ENCODE results near the gene CADM4.
A peak's percentile ranks its signal among the peaks of the same experiment; 100 is the strongest.

CADM4 gene

DNA sequence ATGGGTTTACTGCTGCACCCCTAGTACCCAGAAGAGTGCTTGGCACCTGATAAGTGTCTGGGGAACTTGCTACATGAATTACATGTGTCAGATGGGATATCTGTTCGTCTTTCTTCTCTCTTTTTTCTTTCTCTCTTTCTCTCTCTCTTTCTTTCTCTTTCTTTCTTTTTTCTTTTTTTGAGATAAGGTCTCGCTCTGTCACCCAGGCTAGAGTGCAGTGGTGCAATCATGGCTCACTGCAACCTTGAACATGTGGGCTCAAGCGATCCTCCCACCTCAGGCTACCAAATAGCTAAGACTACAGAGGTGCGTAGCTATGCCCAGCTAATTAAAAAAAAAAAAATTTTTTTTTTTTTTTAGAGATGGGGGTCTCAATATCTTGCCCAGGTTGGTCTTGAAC, 6.1 kb downstream of the CADM4 start:
- DNase-seq: no peak

DNA sequence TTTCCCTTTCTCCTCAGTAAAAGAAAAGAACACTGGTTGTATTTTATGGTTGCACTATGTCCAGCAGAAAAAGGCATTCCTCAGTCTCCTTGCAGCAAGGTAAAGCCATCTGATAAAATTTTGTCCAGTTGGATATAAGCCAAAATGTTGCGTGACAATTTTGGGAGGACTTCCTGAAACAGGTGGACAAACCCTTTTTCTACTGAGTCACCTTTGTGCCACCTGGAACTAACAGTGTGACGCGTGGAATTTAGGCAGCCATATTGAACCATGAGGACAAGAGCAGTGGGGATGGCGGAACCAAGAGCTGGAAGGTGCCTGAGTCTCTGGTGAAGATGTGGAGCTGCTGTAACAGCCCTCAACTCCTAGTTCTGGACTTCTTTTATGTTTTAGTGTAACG, 8.2 kb downstream of the CADM4 start:
- no peak for DNase-seq

DNA sequence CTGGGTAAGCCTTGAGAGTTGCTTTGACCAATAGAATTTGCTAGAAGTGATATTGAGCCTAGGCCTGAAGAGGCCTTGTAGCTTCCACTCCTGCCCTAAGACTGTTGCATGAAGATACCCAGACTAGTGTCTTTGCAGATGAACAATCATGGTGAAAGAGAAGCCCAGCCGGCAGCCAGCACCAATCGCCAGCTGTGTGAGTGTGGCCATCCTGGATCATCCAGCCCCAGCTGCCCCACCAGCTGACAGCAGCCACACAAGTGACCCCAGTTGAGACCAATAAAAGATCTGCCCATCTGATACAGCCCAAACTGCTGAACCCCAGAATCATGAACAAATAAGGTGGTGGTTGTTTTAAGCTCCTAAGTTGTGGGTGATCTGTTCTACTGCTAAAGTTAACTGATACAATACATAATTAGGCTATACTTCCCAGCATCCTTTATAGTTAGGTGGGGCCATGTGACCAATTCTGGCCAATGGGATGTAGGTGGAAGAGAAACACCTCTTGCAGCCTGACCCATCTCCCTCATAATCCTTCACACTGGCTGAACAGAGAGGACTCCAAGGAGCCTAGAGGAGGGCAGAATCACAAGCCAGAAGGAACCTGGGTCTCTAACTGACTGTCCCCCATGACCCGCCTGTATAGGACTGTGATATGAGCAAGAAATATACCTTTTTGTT, 10.9 kb downstream of the CADM4 start:
- DNase-seq: no peak

DNA sequence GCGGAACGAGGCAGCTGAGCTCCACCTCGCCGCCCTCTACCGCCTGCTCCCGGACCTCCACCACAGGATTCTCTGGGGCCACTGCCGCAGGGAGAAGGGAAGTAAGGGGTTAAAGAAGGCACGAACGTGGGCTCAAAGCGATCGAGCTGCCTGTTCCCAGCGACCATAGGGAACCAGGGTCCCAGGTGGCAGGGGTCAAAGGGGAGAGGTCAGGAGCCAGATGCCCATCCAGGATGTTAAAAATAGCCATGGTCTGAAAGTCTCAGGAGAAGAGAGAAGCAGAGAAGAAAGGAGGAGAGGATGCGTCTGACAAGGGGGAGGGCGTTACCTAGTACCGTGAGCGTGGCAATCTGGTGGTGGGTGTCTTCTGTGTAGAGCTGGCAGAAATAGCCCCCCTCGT, 12.8 kb downstream of the CADM4 start:
- DNase-seq: no peak

DNA sequence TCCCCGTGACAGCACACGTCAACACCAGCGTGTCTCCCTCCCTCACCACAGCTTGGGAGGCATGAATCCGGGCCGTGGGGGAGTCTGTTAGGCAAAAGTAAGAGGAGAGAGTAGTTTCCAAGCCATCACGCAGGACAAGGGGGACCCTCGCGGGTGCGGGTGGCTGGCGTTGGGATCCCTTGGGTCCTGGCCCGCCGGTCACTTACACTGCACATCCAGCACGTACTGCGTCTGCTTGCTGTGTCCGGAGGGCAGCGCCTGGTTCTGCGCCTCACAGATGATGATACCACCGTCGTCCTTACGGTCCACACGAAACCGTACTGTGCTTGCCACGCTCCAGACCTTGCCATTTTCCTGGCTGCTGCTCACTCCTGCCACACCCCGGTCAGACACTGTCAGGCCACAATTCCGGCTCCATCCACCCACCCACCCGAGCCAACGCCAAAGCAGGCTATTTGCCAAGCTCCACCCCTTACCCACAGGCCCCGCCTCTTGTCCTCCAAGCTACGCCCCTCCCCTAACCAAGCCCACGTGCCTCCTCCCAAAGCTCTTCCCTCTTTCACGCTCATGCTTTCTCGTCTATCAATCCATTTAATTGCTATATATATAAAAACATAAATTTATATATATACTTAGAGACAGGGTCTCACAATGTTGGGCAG, 13.6 kb downstream of the CADM4 start:
- peak; percentile 24 for DNase-seq

DNA sequence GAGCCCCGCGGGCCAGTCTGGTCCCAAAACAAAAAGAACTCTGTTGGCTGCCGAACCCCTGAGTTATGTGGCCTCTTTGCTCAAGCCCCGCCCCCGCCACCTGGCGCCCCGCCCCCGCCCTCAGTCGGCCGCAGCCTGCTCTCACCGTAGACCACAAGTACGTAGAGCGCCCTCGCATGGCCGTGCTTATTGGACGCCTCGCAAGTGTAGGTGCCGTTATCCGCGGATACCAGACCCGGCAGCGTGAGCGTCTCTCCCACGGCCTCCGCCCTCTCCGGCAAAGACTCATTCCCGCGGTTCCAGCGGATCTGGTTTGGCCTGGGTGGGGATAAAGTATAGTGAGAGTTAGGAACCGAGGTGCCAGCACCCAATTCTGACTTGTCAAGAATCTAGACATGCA, 14.7 kb downstream of the CADM4 start:
- DNase-seq: peak; percentile 90

DNA sequence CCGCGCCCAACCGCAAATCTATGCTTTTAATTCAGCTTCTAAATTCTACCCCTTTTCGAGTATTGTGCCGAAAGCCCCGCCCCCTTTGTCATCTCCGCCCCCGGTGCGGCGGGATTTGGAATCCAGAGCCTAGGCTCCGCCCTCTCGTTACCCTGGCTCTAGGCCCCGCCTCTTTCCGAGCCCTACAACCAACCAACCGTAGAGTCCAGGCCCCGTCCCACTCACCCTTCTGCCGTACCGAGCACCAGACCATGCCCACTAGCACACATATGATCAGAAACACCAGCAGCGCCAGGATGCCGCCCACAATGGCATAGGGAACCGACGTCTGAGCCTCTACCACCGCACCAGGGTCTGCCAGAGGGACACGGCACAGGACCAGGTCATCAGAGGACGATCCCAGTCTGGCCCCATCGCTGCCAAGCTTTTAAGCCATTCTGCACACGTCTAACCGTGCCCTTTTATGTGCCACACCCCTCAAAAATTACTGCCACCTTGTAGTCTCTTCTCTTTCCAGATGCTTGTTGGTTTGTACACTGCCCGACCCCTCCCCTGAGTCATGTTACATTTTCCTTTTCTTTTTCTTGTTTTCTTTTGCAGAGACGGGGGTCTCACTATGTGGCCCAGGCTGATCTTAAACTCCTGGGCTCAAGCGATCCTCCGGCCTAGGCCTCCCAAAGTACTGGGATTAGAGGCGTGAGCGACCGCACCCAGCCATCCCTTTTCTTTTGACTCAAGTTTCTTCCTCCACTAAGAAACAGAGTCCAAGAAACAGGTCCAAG, 15.6 kb downstream of the CADM4 start:
- peak; percentile 17 for DNase-seq

DNA sequence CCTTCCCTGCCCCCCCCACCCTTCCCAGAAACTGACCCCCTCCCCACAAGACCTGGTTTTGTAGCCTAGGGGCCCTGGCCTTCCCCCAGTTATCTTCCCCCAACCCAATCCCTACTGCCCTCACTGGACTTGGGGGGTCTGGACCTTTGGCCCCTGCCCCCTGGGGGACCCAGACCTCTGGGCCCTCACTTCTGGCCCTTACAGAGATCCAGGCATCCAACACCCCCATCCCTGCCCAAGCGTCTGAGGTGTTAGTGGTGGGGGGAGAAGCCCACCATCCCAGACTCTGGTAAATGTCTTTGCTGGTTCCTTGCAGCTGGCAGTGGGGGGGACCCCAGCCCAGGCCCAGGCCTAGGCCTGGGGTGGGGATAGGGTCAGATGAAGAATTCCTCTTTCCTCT, 16.7 kb downstream of the CADM4 start:
- DNase-seq: no peak

DNA sequence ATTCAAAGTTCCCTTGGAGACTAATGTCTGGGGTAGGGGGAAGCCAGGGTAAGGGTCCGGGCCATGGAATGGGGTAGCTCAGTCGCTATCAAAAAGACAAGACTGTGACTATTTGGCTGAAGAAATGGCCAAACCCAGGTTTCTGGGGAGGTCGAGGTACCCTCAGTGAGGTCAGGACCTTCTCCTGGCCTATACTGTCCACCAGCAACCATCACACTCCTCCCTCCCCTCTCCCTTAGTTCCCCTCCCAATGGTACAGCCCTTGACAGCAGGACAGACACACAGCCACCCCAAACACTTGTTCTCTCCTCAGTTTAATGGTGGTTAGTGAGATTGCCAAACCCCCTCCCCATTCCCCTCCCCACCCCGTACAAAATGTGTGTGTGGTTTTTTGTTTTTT, 17.6 kb downstream of the CADM4 start:
- no peak for DNase-seq

DNA sequence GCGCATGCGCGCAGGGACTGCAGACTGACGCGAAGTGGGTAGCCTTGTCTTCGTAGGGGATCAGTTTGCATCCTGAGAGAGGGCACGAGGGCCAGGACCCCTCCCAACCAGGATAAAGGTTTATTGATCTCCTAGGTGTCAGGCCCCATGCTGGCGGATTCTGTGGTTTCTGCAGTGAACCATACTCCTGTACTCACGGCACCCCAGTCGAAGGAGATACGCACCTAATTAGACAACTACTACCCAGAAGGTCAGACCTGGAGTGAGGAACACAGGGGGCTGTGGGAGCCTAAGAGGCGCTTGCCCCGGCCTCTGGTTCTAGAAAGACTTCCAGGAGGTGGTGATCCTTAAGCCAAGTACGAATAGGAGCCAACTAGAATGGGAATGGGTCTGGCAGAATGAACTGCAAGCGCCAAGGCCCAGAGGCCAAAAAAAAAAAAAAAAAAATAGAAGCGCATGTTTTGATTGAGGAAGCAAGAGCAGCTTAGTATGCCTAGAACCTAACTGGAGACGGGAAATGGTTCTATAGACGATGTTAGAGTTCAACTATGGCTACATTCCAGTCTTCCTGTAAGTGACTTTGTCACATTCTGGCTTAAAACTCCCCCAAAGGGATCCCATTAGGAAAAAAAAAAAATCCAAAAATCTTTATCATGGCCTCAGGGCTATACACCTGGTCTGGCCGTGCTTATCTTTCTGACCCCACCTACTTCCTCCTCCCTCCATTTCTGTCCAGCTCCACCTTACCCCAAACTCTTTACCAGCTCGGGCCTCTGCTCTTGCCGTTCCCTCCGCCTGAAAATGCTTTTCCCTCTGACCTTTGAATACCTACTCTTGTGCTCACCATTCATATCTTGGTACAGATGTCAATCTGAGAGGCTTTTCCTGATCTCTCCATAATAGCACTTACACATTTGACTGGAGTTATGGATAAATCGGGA, 19.3 kb downstream of the CADM4 start:
- DNase-seq: no peak

DNA sequence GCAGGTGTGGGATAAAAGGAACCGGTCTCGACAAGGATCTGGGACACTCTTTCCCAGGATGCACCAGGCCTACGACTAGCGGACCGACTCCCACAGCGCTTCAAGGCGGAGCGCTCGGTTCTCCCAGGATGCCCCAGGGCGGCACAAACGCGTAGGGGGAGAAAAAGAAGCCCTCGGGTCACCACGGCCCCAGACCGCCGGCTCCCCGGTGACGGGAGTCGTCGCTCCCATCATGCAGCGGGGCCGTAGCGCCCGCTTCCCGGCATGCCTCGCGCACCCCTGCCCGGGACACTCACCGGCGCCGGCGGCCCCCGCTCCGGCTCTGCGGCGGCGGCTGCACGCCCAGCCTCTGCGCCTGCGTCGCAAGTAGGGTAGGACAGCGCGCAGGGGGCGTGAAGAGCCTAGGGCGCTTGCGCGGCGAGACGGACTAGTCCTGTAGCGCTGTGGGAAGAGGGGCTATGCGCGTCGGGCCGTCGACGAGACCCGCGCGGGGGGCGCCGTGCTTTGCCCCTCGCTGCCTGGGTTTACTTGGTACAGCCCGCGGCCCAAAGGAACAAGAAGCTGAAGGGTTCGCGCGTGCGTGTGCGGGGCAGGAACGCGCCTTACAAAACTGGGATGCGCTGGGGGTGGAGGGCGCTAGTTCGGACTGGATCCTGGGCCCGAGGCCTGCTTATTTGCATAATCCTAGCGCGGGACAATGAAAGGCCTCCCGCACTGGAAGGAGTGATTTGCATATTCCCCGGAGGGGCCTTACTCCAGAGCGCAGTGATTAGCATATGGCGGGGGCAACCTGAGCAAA, 20.2 kb downstream of the CADM4 start, which contains the start of gene ZNF428:
Gene ZNF428, minus strand, starts transcription at position 368 of the 799 bp plus-strand sequence. CDS start 5,325 bp downstream, outside the sequence.
- DNase-seq: peak; percentile 94

DNA sequence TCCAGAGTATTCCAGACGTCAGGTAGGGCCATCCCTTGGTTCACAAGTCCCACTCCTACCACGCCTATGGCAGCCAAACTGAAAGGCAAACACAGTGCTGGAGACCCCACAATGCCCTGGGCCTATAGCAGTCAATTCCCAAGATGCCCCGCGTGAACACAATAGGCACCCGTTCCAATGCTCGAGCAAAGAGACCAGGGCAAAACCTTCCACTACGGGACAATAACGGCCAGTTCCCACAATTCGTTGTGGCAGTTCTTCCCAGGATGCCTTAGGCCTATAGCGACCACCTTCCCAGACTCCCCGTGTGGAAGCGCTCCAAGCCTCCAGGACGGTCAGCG, 20.8 kb downstream of the CADM4 start:
- DNase-seq: peak; percentile 73

DNA sequence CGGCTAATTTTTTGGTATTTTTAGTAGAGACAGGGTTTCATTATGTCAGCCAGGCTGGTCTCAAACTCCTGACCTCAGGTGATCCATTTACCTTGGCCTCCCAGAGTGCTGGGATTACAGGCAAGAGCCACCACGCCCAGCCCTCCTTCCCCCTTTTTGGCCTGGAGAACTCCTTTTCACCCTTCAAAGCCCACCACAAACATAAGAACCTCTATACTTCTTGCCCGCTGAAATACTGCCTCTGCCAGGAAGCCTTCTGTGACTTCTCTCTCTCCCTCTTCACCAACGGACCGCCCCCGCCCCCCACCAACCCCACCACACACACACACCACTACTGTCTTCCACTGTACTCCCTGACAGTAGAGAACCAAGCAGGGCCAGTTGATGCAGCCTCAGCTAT, 22.7 kb downstream of the CADM4 start:
- no peak for DNase-seq

DNA sequence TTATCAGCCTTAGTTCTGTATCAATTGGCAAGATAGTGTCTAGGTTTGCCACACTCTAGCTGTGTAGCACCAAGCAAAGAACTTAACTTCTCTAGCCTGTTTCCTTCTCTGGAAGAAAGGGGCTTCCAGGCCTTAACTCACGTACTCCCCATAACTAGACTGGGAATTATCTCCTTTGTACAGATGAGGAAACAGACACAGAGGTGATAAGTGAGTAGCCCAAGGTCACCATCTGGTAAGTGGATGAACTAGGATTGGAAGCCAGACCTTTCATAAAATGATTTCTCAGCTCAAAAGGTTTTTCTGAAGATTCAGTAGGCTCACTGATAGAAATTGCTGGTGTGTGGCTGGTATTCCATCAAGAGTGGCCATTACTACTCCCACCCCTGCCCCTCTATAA, 23.3 kb downstream of the CADM4 start:
- no peak for DNase-seq

DNA sequence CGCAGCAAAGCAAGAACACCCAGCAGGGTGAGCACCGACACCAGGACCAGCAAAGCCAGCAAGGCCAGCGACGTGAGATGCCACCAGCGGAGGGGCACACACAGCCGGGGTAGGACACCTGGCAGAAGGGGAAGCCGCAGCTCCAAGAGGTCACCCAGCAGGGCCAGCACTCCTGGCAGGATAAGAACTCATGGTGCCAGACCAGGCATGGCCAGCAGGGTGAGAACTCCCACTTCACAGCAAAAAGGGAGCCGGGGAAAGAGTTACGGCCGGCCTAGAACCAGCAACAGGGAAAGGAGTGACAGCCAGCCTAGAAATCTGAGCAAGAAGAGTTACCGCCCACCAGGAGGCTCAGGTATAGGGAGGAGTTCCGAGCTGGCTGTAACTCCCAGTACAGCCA, 27.3 kb downstream of the CADM4 start:
- DNase-seq: no peak

DNA sequence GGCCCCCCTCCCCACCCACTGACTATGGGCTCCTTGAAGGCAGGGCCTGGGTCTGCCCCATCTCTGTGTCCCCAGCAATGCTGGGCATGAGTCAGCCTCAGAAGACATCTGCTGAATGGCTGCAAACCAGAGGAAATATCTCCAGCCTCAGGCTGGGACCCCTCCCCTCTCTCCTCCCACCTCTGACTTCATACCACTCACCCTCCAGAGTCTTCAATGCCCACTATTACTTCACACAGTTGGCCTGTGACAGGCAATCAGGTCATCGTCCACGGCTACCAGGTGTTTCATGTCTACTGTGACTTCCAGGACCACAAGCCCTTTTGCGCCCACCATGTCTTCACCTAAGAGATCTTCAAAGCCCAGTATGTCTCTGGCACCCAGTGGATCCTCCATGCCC, 27.9 kb downstream of the CADM4 start, which contains the start of gene SRRM5:
Gene SRRM5, plus strand, starts transcription at position 301 of the 400 bp plus-strand sequence. Its CDS starts 34 bp downstream, at position 335.
- no peak for DNase-seq

DNA sequence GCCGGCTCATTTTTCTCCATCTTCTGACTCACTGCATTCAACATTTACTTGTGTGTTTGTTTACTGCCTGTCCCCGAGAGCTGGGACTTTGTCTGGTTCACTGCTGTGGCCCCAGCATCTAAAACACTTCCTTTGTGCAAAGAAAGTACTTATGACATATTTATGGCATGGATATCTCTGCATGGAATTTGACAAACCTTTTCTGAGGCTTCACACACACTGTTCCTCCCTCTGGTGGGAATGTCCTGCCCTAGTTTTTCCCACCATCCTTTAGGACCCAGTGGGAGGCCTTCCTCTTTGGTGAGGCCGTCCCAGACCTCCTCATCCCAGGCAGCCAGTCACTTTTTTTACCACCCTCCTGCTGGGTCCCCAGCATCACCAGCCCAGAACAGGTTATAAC, 29.2 kb downstream of the CADM4 start:
- no peak for DNase-seq

DNA sequence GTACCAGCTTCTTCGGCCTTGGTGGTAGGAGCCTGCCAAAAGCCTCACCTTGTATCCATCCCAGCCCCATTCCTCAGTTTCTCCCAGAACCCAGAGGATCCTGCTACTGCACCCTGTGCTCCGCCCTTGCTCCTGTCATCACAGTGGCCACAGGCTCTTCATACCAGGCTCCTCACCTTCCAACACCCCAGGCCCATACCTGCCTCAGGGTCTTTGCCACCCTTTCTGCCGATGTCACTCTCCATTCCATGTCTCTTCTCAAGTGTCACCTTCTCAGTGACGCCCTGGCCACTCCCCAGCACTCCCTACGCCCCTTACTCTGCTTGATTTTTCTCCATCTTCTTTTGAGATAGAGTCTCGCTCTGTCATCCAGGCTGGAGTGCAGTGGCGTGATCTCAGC, 29.8 kb downstream of the CADM4 start:
- no peak for DNase-seq

DNA sequence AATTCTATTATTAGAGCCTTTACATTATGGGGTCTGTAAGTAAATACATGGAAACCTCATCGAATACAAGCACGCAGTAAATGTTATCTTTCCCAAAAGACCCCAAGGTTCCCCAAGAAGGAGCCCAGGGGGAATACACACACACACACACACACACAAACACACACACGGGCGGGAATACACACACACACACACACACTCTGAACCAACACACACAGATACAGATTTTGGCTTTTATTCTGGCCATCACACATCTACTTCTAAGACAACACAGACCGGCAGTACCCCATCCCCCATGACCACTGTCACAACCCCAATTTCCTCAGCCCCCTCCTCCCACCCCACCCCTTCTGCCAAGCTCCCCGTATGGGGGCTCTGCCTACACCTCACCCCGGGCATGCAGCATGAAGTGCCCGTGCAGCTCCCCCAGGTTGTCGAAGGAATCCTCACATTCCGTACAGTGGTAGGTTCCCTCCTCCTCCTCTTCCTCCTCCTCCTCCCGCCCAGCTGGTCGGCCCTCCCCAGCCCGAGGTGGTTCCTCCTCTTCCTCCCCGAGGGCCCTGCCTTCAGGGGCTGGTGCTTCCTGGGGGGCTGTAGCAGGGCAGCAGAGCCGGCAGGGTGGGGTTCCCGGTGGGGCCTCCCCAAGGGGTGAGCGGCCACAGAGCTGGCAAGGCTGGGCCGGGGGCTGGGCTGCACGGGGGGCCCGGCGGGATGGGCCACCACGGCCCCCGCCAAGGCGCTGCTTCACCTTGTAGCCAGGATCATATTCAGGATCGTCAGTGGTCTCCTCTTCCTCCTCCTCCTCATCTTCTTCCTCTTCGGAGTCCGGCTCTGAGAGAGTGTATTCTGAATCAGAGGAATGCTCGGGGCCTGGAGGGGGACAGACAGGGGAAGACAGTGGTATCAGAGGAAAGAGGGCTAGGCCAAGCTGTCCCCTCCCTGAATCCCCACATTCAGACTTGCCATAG, 32.1 kb downstream of the CADM4 start:
- no peak for DNase-seq

DNA sequence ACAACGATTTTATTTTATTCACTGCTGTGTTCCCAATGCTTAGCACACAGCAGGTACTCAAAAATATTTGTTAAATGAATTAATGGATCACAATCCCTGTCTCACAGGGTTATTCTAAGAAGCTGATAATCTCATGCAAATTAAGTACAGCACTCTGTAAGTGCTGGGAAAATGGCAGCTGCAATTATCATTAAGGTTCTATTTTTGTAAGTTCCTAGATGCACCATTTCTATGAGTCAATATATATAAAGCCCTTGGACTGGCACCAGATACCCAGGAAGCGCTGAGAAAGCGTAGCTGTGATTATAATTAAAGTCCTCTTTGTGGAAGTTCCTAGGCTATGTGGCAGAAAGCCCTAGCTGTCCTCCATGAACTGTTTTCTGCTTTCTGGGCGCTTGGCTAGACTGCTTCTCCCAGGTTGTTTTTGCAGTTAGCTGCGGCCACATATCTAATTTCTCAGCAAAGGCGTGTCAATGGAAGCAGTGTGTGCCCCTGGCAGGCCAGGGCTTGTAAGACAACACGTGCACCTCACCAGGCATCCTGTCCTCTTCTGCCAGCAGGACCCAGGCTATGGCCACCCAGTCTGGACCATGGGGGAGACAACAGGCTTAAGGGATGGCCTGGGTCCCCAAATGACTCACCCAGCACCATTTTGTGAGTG, 33.0 kb downstream of the CADM4 start:
- DNase-seq: no peak

All from activated CD4-positive, alpha-beta T cell treated with anti-CD3 and anti-CD28 coated beads, Interleukin-10, Interleukin-2, amounts not matched to agents 100 ng/mL and 50 ng/mL, durations not matched to agents 16 hours and 8 hours (primary cell).